ENCODE data around the gene HNRNPR.

DNA sequence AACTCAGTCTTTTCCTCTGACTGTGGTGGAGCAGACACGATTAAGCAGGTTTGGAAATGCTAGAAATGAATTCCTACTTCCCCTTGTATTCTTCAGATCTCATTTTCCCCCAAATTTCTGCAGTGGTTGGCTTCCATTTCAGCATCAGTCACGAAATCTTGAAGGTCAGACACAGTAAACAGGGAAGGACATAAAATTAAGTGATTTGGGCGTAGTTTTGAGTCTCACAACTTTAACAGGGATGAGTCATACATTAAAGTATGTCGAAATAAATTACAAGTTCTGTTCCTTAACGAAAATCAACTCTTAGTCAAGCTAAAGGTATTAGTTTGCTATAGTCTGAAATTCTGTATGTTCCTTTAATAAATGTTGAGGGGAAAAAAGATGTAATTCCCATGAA, 61.1 kb downstream of the HNRNPR start:
- TF ChIP-seq REST (IDR thresholded peaks at IDR 0.05; ENCODE audit: low read depth) (no peak), EP300 (IDR thresholded peaks at IDR 0.05; ENCODE audit: borderline replicate concordance) (no peak), TAF1 (IDR thresholded peaks at IDR 0.05; ENCODE audit: low read depth) (no peak), CREB1 (IDR thresholded peaks at IDR 0.05; ENCODE audit: low read depth) (no peak), CEBPB (IDR thresholded peaks at IDR 0.05) (no peak), MAX (IDR thresholded peaks at IDR 0.05) (no peak), FOXM1 (IDR thresholded peaks at IDR 0.05; ENCODE audit: borderline replicate concordance, low read depth) (no peak), RAD21 (IDR thresholded peaks at IDR 0.05; ENCODE audit: low read depth) (no peak), YY1 (IDR thresholded peaks at IDR 0.05; ENCODE audit: low read depth) (no peak), EGR1 (IDR thresholded peaks at IDR 0.05) (no peak), TEAD4 (IDR thresholded peaks at IDR 0.05) (no peak), NFIC (IDR thresholded peaks at IDR 0.05) (no peak)

All from Ishikawa (cell line).